ENCODE results near the gene SLC6A6. TPM values are rescaled to one million over a fixed set of nuclear protein-coding genes. Genes with fewer than 3 reads are reported as not detected.

Gene SLC6A6
- total RNA-seq, 1 experiment from 2014 or later = 72.6 TPM

DNA sequence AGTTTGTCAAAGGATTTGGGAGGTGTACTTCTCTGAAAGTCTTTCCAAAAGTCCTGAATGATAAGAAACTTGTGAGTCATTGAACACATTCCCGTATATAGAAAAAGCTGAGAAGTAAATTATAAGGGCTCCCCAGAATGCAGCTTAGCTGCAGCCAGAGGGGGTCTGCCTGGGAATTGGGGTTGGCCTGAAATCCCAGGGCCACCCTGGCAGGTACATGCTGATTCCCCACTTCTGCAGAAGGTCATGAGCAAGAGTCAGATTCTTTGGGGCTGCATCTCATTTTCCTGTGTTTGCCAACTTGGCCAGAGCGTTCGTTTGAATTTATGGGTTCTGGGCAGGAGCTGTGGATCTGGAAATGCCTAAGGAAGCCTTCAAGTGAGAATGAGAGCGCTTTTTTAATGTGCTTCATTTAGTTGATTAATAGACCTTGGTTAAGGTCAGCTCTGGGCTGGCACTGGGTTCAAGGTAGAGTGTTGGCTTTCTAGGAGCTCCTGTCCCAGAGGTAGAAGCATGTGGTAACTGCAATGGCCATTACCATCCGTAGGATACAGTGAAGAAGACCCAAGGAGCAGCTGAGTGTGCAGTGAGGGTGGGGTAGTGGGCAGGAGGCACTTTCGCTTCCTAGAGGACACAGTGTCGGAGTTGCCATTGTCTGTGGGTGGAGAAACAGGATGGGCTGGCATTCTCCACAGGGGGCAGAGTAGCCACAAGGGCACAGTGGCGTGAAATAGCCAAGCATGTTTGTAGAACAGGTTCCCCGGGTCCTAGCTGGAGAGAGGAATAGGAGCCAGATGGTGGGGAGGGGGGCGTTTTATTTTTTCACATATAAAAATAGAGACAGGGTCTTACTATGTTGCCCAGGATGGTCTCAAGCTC is 3.2 kb downstream of the SLC6A6 start:
- no peaks in the 10 kb centered on the region for H3K9me3 ChIP-seq (ENCODE audit: control insufficient read depth, low read depth, low read length)
- H3T11ph ChIP-seq (ENCODE audit: low read length) = no peak overlapping the region
- H2AFZ ChIP-seq (ENCODE audit: low read length) = no peak overlapping the region
- H3K4me1 Mint-ChIP-seq = peaks cover 38 to 41% of the 10 kb centered on the region in 2 experiments
- H3K23ac ChIP-seq (ENCODE audit: insufficient read length, low read depth, low read length) = no peak overlapping the region
- peak overlapping the region; percentile 95 to 100; a peak in 4 of 5 replicates for H3K4me3 Mint-ChIP-seq
- peaks cover 11% of the 10 kb centered on the region for H3K23me2 ChIP-seq (ENCODE audit: insufficient read length, low read depth, low read length, poor library complexity, severe bottlenecking)
- H3K27me3 Mint-ChIP-seq (ENCODE audit: low read depth) = peaks cover 8% of the 10 kb centered on the region; the same call in 1 of the 2 replicates
- no peak overlapping the region for H3K27ac ChIP-seq (ENCODE audit: insufficient read length, low read depth, low read length)
- no peak for DNase-seq
- peaks cover 15% of the 10 kb centered on the region for H3K79me1 ChIP-seq (ENCODE audit: insufficient read depth, low read depth, low read length, poor library complexity, severe bottlenecking)
- no peak overlapping the region for H3K14ac ChIP-seq (ENCODE audit: insufficient read depth, low read length)
- no peaks in the 10 kb centered on the region for H3K27me3 ChIP-seq (ENCODE audit: insufficient read depth, low read length)
- H3K9me3 Mint-ChIP-seq = peaks cover 0 to 4% of the 10 kb centered on the region in 2 experiments; a peak in 1 of 5 replicates
- H3K4me2 ChIP-seq (ENCODE audit: insufficient read depth, insufficient read length, low read length) = no peak overlapping the region
- H3K9ac ChIP-seq (ENCODE audit: extremely low read depth, insufficient read length, low read length) = peak overlapping the region; percentile 34
- H4K20me1 ChIP-seq (ENCODE audit: control insufficient read depth, insufficient read depth, insufficient read length) = no peaks in the 10 kb centered on the region
- no peak overlapping the region for H3K18ac ChIP-seq (ENCODE audit: insufficient read length, low read depth, low read length)
- H2BK5ac ChIP-seq (ENCODE audit: insufficient read length, low read length) = no peak overlapping the region
- H2BK15ac ChIP-seq (ENCODE audit: low read depth, low read length) = no peak overlapping the region
- TF ChIP-seq, protein P1, sequence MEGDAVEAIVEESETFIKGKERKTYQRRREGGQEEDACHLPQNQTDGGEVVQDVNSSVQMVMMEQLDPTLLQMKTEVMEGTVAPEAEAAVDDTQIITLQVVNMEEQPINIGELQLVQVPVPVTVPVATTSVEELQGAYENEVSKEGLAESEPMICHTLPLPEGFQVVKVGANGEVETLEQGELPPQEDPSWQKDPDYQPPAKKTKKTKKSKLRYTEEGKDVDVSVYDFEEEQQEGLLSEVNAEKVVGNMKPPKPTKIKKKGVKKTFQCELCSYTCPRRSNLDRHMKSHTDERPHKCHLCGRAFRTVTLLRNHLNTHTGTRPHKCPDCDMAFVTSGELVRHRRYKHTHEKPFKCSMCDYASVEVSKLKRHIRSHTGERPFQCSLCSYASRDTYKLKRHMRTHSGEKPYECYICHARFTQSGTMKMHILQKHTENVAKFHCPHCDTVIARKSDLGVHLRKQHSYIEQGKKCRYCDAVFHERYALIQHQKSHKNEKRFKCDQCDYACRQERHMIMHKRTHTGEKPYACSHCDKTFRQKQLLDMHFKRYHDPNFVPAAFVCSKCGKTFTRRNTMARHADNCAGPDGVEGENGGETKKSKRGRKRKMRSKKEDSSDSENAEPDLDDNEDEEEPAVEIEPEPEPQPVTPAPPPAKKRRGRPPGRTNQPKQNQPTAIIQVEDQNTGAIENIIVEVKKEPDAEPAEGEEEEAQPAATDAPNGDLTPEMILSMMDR (conservative IDR thresholded peaks at IDR 0.05) = no peak
- no peak overlapping the region for H3K4ac ChIP-seq (ENCODE audit: low read depth, low read length)
- no peak overlapping the region for H2BK12ac ChIP-seq (ENCODE audit: insufficient read length, low read depth, low read length)
- H4K91ac ChIP-seq (ENCODE audit: insufficient read length, low read depth, low read length) = no peak overlapping the region
- H4K5ac ChIP-seq (ENCODE audit: insufficient read length, low read depth, low read length) = no peak overlapping the region
- no peak overlapping the region for H4K8ac ChIP-seq (replicated peaks; ENCODE audit: insufficient read length, low read depth, low read length)
- H2AK5ac ChIP-seq (ENCODE audit: insufficient read length, low read length) = no peak overlapping the region
- H3K56ac ChIP-seq (ENCODE audit: insufficient read length, low read depth, low read length) = no peak overlapping the region
- peaks cover 4% of the 10 kb centered on the region; the same call in 1 of the 2 replicates for H3K4me1 ChIP-seq (ENCODE audit: insufficient read depth, low read length)
- peaks cover 15 to 32% (median 20%) of the 10 kb centered on the region in 3 experiments for H3K36me3 Mint-ChIP-seq (ENCODE audit: insufficient read depth in 1 of 3, low read depth in 3 of 3)
- peak overlapping the region in 2 of 3 experiments; percentile 50 to 72; a peak in 5 of 7 replicates for H3K27ac Mint-ChIP-seq
- H2BK20ac ChIP-seq (ENCODE audit: low read depth, low read length, poor library complexity, severe bottlenecking) = no peak overlapping the region
- no peak overlapping the region for H2BK120ac ChIP-seq (ENCODE audit: low read depth, low read length, poor library complexity, severe bottlenecking)
- peaks cover 44% of the 10 kb centered on the region; the same call in 1 of the 2 replicates for H3K79me2 ChIP-seq (ENCODE audit: insufficient read depth, low read length)
- no CpG with 5 or more reads among the region's 10 CpGs for WGBS (ENCODE audit: extremely low coverage, insufficient read length, low lambda C conversion rate)

All from H9 (cell line).